GM20431 (cell line): ENCODE measurements around the gene GPR68.
"Not testable (repeated sequence)": the region's sequence is repeated elsewhere in the genome, so short reads cannot be mapped to it uniquely, and the experiment has no call there.

Experiments used
- in situ Hi-C: fragments of 300-500 bp; cut with MseI, MboI; formaldehyde crosslinking; loops from one replicate; pipeline ENCODE4 v1.15.0; 2020; ENCODE audit warnings: low sequenced_read_pairs; ENCODE audit not compliant: unreplicated experiment

Gene GPR68

DNA sequence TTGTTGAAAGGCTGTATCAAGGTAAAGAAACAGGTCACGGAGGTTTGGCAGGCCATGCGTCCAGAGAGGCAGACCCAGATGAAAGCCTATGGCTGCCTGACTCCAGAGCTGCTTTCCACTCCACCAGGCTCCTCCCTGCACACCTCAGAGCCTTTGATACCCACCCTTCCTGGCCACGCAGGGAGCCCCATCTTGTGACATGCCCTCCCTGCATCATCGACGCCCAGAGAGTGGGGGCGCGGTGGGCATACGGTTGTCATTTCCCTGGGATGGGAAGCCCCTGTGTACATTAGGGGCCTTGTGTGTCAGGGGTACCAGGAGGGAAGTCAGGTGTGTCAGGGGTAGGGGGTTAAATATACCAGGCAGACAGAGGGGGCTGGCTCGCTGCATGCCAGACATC, 30.3 kb upstream of the GPR68 start:
- in situ Hi-C loops = loop anchor here (25.0 kb wide), 1 partner anchor 362 kb away; no protein-coding TSS in a partner anchor

DNA sequence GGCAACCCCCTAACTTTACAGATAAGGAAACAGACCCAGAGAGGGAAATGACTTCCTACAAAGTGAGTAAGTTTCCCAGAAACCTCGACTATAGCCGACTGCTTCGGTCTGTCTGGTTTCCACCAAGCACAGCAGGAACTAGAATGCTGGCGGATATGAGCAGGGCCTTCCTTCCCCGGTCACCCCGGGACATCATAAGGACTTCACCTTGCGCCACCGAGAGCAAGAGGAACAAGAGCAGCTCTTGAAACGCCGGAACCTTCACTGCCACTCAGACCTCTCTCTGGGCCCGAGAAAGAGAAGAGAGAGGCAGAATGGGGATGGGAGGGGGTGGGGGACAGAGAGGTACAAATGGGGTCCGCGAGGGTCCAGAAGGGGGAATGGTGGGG, 29.4 kb upstream of the GPR68 start:
- in situ Hi-C loops = no loop called here

DNA sequence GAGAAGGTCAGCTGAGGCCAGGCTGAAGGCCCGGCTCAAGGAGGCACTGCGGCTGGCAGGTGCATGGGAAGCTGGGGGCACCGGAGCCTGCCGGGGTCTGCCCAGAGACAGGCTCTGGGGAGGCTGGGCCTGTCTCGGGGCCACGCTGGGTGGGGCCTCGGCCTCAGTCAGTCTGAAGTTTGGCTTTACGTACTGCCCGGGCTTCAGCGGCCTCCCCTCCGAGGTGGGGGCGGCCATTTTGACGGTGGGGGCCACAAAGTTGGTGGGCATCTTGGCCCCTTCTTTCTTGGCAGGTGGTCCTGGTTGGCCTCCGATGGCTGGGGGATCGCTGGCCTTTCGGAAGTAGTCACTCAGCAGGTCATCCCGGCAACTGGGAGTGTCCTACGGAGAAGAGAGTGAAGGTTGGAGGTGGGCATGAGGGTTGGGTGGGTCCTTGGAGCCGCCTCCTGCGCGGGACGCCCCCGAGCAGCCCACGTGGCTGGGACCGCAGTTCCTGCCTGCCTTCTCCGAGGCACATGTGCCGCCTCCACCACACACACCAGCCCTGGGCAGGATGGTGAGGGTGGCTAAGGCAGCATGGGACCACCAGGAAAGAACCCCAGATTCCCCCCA, 28.9 kb upstream of the GPR68 start:
- in situ Hi-C loops = no loop called here

DNA sequence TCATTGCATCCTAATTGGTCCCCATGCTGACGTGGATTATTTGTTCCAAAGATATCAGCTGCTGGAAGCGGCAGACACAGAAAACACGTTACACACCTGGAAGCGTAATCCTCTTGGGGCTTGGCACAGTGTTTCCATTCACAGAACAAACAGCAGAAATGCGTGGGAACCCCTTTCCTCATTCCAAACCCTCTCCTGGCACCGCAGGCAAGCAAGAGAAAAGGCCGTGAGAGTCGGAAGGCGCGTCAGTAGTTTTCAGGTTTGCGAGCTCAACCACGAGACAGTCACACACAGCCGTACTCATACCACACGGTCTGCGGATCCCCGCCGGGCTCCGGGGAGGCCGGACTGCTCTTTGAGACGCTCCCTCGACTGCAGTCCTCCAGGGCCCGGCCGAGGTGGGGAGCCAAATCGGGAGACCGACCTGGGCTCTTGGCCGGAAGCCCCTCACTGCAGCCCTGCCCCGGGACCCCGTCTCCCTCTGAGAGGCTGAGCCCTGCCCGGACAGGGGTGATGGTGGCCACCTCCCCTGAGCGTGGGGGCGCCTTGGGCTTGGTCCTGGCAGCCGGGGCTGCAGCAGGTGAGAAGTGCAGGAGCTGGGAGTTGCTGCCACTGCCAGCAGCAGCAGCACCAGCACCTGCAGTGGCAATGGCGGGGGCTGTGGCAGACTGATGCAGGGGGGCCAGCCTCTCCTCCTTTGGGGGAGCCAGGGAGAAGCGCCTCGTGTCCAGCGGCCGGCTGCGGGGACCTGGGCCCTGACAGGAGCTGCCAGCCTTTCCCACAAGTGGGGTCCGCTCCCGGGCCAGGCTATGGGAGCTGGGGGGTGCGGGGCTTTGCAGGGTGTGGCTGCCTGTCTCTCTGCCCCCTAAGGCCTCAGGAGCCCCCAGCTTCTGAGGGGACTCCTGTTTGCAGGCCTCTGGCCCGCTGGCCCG, 28.1 kb upstream of the GPR68 start:
- in situ Hi-C loops = no loop called here

DNA sequence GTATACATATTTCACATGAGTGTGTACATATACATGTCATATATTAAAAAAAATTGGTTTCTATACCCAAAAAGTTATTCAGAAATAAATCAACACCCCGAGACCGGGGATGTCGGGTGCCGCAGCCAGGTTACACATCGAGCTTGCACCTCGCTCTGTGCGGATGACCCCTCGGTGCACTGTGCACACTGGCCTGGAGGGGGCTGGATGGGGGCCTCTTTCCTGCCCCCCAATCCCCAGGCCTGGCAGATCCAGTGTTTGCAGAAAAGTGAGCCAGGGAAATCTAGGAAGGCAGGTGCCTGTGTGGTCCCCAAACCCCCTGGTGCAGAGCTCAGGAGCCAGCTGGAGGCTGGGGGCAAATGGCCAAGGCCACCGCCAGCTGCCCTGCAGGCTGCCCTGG, 27.1 kb upstream of the GPR68 start:
- in situ Hi-C loops = no loop called here

DNA sequence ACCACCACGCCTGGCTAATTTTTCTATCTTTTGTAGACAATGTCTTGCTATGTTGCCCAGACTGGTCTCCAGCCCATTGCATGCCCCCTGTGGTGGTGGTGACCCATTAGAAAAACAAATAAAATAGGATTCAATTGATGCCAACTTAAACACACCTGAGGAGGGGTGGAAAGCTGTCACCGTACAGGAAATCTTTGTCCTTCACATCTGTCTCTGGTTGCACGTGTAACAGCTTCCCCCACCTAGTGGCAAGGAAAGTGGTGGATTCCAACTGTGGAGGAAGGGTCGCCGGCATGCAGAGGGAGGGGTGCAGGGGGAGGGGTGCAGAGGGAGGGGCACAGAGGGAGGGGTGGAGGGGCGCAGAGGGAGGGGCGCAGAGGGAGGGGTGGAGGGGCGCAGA, 26.1 kb upstream of the GPR68 start:
- in situ Hi-C loops = no loop called here

DNA sequence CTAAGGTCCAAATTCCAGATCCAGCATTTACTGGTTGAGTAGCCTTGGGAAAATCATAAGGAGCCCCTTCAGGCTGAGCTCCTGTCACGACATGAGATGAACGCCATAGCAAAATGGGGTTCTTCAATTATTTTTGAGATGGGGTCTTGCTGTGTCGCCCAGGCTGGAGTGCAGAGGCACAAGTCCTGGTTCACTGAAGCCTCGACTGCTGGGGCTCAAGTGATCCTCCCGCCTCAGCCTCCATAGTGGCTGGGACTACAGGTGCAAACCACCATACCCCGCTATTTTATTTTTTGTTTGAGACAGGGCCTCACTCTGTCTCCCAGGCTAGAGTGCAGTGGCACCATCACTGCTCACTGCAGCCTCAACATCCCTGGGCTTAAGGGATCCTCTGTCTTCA, 25.7 kb upstream of the GPR68 start:
- in situ Hi-C loops = no loop called here

DNA sequence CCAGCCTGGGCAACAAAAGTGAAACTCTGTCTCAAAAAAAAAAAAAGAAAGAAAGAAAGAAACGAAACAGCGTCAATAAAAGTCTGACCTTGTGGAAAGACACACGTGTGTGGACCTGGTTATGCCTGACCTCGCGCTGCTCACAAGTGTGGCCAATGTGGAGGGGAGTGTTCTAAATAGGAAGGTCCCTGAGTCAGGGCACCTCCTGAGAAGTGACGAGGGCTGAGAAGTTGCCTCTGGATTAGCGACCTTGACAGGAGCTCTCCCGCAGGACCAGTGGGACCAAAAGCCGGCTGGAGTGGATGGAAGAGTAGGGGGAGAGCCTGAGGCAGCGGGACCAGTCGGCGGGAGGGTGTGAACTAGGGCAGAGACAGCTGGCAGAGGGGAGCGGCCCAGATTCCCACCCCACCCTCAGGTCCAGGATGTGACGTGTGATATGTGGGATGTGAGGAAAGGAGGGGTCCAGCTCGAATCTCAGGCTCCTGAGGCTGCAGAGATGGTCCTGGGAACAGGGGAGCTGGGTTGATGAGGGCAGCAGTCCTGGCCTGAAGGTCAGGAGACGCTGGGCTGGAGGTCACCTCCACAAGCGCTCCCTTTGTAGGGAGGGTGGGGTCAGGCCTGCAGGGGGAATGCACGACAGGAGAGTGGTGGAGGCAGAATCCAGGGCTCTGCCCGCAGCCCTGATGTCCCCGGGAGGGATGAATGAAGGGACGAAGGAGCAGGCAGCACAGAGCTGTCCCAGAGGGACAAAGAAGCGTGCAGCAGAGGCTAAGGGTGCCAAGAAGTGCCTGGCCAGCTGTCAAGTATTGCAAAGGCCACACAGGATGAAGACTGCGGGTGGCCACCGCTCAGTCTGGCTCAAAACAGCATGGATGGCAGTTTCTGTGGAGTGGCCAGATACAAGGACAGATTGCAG, 24.8 kb upstream of the GPR68 start:
- in situ Hi-C loops = no loop called here

DNA sequence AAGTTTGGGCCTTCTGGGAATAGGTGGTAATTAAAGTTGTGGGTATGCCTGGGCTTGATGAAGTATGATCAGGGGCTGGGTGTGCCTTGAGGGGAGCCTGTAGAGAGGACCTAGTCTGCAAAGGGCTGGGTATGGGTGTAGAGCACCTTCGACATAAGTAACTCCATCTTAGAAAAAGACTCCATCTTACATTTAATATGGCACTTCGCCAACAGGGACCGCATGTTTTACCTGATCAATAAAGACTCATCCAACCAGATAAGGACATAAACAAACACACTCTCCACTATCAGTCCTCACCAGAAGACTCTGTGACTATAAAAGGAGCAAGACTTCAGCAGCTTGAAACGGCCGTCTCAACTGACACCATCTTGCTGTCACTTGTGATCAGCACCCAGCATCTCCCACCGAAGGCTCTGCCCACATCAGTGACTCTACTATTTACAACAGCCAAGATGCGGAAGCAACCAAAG, 23.5 kb upstream of the GPR68 start:
- in situ Hi-C loops = no loop called here

DNA sequence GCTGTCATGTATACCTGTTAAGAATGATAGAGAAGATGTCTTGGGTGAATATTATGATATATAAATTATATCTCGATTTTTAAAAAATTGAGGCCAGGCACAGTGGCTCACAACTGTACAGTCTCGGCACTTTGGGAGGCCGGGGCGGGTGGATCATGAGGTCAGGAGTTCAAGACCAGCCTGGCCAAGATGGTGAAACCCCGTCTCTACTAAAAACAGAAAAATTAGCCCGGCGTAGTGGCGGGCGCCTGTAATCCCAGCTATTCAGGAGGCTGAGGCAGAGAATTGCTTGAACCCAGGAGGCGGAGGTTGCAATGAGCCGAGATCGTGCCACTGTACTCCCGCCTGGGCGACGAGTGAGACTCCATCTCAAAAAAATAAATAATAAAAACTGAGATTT, 21.8 kb upstream of the GPR68 start:
- in situ Hi-C loops = not testable (repeated sequence)

DNA sequence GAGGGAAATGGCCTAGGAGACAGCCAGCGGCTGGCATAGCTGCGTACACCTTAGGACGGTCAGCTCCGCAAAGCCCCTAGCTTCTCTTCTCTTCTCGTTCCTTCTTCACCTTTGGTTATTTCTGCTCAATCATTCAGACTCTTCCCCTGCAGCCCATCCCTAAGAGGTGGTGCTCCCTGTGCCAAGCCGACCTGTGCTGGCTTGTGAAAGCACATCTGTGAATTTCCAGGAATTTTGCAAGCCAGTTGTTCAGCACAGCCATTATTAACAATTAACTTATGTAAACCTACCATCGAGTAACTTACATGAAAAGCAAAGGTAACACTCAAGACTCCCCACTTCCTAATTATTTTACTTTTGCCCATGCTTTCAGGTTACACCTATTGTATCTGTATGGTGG, 20.9 kb upstream of the GPR68 start:
- in situ Hi-C loops = no loop called here

DNA sequence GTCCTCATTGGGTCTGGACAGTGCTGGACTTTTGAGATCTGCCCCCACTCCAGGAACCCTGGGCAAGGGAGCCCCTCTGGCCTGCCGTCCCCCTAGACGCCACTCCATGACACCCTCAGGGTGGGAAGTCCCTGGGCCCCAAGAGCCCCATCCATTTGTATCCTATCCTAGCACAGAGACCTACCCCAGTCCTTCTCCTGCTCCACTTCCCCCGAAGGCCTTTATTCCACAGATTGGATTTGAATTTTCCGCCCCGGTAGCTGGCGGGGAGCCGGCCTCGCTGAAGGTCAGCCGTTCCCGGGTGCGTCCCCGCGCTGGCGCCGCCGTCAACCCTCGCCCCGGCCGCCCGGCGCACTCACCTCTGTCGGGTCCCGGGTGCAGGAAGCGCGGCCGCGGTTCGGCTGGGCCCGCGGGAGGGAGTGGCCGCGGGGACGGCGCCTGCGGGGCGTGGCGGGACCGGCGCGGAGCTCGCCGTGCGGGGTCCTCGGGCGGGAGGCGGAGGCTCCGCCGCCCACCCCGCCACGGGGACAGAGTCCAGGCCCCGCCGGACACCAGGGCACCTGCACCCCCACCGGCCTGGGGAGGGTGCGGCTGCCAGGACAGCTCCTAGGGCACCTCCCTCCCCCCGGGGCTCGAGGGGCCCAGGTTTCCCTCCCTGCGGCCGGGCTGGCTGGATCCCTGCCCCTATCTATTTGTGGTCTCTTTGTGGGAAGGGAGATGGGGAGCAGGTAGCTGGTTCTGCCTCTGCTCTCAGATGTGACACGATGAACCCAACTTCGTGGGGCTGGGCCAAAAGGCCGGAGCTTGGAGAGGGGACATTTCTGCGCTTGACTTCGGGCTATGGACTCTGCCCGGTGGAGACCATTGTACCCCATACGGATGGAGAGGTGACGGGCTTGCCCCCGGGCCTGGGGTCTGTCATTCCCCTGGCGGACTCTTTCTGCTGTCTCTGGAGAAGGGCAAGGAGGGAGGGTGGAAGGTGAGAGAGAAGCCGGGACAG, 19.9 kb upstream of the GPR68 start:
- in situ Hi-C loops = no loop called here

DNA sequence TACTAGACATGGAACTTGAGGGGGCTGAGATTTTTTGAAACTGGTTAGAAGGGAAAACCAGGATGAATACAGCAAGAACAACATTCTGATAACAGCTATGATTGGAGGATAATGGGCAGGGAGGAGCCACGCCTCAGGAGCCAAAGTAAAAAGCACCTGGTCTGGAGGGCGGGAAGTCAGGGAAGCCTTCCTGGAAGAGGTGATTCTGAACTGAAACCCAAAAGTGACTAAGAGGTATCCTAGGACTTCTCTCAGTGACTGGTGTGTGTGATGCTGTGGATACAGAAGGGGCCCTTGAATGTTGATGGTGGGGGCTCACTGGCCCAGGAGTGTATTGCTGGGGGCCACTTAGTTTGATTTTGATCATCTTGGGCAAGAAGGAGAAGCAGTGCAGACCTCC, 18.8 kb upstream of the GPR68 start:
- in situ Hi-C loops = no loop called here

DNA sequence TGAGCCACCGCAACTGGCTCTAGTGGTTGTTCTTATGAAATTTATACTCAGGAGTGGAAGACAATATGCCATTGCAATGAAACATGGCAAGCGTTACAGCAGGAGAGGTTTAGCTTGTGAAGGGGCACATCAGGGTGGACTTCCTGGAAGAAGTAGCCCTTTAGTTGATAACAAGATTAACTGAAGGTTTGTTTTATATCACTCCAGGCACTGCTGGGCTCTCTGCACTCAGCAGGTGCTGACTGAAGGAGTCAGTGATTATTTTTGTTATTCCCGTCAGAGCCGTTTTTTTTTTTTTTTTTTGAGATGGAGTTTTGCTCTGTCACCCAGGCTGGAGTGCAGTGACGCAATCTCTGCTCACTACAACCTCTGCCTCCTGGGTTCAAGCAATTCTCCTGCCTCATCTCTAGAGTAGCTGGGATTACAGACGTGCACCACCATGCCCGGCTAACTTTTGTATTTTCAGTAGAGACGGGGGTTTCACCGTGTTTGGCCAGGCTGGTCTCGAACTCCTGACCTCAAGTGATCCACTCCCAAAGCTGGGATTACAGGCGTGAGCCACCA, 17.6 kb upstream of the GPR68 start:
- in situ Hi-C loops = no loop called here

DNA sequence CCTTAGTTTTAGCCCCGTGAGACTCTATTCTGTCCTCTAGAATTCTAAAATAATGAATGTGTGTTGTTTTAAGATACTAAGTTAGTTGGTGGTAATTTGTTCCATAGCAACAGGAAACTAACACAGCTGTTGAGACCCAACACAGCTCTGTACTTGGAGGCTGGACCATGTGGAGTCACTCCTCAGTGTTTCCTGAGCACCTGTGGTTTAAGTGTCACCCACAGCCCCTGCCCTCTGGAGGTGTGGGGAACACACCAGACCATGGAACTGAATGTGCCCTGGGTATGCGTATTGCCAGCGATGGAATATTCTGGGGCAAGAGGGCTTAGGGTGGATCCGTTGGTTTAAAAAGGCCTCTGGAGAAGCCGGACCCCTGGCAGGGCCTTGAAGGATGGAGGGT, 16.6 kb upstream of the GPR68 start:
- in situ Hi-C loops = no loop called here

DNA sequence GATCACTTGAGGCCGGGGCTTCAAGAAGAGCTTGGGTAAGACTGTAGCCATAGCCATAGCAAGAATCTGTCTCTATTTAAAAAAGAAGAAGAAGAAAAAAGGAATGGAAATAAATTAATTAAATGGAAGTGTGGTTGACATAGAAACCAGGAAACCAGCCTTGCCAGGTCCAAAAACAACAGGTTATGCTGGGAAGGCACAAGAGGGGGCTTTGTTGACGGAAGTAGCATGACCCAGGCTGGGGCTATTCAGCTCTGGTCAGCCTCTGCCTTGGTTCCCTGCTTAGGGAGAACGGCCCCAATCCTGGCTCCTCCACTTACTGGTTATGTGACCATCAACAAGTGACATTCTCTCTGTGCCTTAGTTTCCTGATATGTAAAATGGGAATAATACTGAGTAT, 14.4 kb upstream of the GPR68 start:
- in situ Hi-C loops = no loop called here

DNA sequence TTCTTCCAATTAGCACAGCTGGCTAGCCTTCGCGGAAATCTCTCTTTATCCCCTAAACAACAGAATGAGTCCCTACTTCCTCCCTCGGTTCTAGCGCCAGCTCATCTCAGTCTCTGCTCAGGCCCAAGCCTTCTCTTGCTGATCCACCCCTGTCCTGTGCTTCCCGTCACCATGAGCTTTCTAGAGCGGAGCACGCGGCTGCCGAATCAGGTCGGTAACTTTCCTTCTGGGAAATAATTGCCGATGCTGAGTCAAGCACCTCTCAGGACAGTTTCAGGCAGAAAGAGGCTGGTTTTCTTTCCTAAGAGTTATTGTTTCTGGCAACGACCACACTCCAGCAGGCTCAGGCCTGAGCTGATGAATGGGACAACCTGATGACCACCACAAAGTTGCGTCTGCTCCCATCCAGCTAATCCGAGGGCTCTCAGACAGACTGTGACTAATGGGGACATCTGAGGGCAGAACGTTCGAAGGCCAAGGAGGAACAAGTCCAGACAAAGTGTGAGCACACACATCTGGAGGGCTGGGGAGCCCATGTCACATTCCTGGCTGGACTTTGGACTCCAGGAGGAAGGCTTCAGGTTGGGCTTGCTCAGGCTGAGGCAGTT, 13.6 kb upstream of the GPR68 start:
- in situ Hi-C loops = no loop called here

DNA sequence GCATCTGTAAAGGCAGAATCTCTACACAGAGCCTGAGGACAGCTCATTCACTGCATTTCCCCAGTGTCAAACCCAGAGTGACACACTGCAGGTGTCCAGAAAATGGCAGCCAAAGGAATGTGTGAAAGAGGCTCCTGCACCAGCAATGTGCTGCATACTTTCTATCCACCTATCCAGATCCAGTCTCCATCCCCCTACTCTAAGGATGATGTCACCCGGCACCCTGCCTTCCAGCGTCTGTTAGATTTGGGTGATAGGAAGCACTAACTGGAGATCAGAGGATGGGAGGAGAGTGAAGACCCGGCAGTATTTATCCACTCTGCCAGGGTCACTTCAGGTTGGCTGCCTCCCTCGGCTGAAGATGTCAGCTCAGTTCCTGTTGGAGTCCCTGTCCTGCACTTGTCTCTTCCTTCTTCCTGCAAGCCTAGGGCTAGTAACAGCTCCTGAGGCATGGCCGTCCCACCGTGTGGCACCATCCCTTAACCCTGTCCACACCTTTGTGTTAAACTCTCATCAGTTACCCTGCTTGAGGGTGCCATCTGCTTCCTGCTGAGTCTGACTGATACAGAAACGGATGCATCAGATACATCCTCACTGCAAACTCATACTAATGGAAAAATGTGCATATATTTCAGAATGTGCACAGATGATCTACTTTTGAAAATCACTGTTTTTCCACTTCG, 13.0 kb upstream of the GPR68 start:
- in situ Hi-C loops = no loop called here
